ENCODE measurements around the gene OLFML2B.

The OLFML2B gene

DNA sequence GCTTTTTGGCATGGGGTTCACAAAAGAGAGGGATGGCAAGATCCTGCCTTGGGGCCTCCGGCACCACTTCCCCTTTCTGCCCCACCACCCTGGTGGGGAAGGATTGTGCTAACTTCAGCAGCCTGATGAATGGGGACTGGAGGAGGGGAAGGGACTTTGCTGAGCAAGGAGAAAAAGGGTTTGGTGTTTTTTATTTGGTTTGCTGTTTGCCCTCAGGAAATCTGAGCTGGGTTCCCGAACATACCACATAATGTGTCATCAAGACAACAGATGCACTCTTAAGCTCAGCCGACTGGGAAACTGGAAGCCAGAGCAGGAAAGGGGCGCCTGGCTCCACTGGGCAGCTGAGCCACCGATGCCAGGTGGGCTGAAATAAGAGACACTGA is 19.8 kb downstream of the OLFML2B start:
- peak; percentile 30 for DNase-seq

DNA sequence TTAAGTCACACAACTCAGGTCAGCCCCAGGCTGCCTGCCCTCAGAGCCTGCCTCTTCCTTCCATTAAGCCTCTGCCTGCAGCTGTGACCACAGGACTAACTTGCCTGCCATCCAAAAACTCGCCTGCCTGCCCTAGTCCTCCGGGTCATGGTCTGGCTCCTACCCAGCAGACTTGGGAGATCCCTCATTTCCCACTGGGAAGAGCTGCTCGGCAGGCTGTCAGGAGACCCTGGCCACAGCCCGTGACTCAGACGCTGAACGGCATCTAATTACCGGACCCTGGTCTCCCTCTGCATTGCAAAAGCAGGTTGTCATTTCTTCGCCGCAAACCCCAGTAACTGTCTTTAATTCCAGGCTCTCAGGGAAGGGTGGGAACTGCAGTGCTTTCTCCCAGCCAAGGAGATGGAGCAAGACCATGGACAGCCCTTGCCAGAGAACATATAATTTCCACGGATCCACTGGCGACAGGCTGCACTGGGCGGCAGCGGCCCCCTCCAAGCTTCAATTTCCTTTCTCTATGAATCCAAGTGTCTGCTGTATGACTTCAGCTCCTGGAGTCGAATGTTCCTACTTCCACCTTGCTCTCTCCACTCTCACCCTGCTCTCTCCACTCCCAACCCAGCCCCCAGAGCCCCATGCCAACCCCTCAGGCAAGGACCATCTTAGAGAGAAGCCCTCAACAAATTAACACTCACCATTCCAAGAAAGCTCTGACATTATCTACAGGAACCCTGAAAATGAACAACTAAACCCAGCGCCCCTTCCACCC is 20.4 kb downstream of the OLFML2B start:
- DNase-seq, result no peak

DNA sequence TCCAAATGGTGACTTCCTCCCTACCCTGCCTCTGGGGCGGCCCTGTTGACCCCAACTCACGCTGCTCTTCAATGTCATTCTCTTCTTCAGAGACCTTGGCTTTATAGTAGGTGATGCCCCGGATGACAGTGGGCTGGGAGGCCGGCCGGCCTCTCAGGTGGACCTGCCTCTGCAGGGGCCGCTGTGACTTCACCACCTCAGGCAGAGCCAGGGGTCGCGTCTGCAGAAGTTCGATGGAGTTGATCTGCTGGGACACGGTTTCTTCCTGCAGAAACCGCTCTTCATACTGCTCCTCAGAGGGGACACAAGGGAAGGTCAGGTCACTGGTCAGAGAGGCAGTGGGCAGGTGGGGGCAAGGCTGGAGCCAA is 23.6 kb downstream of the OLFML2B start:
- no peak for DNase-seq

DNA sequence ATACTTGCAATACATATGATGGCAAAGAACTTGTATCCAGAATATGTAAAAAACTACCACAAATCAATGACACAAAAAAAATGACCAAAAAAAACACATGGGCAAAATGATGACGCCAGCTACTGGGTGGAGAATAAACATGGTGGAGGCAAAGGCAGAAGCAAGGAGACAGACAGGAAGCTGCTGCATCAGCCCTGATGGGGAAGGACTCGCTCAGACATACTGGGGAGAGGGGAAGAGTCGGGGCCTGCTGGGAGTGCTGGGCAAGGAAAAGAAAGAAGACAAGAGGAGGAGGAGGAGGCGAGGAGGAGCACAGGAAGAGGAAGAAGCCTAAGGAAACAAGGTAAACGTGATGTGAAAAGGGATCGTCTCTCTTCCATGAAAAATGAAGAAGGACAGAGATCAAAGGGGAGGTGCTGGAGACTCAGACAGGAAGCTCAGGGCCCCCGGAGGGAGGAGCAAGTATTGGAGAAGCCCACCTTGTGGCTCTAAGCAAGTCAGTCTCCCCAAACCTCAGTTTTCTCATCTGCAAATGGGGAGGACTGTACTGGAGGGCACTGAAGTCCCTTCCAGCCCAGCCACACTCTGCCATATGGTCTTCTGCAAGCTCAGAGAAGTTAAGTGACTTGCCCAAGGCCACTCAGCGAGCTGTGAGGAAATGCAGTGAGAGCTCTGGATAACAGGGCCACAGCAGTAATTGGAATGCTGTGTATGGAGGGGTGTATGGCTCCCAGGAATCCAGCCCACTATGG is 24.2 kb downstream of the OLFML2B start:
- DNase-seq, result no peak

DNA sequence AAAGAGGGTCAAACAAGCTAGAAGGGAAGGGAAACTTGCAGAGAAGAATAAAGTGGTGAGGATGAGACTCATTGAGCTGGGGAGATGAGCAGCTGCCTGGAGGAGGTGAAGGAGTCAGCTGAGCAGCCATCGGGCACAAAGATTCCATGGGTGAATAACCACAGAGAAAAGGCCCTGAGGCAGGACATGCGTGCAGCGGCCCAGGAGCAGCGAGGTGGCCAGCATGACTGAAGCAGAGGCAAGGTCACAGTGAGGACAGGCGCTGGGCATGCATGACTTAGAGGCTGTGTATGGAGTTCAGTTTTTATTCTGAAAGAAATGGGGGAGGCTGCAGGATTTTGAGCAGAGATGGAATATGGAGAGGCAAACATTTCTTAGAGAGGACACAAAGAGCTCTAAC is 24.9 kb downstream of the OLFML2B start:
- DNase-seq, result no peak

DNA sequence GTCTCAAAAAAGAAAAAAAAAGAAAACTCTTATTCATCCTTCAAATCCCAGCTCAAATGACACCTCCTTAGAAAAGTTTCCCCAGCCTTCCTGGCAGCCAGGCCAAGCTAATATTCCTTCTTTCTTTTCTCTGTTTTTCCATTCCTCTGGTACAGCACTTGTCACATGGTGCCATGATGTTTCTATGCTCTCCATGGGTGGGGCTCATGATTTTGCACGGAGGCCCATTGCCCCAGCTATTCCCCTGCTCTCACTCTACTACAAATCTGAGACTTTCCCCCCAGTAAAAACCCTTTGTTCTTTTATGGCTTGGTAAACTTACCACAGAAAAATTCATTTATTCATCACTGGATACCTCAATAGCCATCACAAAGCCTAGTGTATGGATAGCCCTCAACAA is 26.5 kb downstream of the OLFML2B start:
- no peak for DNase-seq

DNA sequence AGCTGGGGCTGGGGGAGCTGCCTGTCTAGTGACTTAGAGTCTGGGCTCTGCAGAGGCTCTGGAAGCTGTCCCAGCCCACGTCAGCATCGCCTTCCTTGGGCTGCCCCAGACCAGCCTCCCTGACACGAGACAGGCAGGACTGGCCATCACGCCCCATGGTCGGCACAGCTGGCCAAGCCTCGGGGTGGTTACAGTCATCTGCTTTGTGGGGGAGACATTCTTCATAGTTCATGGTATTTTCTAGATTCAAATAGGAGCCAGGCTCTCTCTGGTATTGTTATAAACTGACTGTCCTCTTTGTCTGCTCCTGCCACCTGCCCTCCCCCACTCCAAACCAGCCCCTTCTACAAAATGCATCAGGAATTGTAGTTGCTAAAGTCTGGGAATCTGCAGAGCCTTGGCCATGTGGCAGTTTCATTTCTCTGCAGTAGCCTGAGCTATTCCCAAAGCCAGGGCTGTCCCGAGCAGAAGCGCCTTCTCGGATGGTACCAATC is 29.4 kb downstream of the OLFML2B start:
- DNase-seq, result no peak

DNA sequence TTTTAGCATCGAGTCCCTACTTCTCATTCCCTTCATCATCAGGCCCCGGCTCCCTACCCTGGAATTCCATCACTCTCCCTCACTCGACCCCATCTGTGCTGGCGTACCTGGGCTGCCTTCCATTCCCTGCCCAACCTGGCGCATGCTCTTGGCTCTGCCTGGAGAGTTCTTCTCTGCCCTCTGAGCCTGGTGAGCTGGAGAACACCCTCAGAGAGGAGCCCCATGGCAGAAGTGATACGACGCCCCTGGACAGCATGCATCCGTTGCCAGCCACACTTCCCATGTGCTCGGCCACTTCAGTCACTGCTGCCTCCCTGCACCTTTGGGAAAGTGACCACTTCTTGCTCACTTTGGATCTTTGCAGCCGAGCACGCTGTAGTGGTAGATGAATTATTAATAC is 30.1 kb downstream of the OLFML2B start:
- no peak for DNase-seq

DNA sequence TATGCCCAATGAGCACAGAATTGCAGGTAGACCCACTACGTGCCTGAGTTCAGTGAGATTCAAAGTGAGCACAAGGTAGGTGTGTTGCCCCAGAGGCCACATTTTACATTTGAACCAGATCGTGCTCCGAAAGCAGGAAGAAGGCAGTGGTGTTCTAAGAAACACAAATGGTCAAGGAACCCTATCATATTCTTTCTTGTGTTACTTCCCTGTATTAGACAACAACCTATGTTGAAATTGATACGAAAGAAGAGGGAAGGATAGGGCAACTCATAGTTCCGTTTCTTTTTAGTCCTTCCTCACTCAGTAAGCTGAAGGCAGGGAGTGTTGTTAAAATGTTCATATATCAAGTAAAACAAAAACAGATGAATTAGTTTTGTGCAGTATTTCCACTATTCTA is 33.9 kb downstream of the OLFML2B start:
- peak; percentile 77 for DNase-seq

DNA sequence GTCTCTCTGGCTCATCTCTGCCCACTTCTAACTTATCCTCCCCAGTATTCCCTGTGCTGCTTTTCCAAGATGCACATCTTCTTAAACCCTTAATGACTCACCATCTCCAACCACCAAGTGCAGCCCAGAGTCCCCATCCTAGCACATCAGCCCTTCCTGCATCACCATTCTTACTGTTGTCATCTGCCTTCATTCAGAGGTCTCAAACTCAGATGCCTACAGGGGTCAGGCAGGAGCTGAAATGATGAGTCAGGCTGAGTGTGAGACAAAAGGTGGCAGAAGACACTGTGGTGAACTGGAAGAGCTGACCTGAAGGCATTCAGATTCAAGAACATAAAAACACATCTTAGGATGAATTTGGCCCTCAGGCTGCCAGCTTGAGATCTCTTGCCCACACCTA is 34.6 kb downstream of the OLFML2B start:
- no peak for DNase-seq

DNA sequence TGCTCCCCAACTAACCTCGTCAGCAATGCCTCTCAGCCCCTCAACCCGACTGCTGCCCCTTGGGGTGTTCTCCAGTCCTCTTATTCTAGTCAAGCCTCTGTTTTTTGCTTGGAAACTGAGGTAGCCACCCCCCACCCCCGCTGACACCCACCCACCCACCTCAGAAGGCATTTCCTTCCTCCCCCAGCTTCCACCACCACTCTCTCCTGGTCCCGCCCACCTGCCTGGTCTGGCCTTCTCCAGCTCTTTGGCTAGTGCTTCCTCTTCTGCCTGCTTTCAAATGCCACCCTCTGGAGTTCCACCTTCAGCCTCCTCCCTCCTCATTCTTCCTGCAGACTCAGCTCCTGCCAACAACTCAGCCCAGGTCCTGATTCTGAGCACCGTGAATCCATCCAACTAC is 35.3 kb downstream of the OLFML2B start:
- DNase-seq, result no peak

DNA sequence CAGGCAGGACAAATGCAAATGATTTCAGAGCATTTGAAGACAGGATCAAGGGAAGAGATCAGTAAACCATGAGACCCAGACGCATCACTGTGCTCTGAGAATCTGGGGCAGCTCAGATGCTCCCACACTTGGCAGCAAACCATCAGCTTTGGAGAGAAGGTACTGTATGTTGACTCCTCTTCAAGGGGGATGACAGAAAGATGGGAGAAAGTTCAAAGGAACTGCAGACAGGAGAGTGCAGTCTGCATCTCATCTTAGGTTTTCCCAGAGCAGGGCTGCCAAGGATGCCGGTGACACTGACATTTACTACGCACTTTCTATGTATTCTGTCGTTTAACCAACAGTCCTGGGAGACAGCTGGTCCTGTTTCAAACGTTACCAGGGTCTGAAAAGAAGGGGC is 35.8 kb downstream of the OLFML2B start:
- no peak for DNase-seq

DNA sequence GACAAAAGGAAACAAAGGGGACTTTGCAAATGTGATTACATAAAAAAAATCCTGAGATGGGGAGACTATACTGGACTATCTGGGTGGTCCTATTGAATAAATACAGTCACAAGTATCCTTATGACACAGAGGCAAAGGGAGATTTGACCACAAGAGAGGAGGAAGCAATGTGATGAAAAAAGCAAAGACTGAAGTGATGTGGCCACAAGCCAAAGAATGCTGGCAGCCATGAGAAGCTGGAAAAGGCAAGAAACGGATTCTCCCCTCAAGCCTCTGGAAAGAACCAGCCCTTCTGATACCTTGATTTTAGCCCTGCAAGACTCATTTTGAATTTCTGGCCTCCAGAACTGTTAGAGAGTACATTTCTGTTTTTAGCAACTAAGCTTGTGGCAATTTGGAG is 36.4 kb downstream of the OLFML2B start:
- no peak for DNase-seq

DNA sequence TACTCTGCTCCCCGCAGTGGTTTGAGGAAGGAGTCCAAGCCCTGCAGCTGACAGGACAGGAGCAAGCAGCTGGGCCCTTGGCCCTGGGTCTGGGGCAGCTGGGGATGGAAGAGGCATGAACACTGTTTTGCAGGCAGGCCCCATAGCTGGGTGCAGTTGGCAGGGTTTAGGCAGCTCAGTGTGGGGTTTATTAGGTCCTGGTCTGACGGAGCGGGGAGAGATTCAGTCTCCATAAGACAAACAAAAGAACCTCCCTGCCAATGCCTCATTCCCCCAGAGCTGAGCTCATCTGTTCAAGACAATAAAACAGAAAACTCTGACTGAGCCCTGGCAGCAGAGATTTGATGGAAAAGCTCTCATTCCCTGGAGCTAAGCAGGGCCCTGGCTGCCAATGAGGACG is 37.3 kb downstream of the OLFML2B start:
- DNase-seq, result no peak

DNA sequence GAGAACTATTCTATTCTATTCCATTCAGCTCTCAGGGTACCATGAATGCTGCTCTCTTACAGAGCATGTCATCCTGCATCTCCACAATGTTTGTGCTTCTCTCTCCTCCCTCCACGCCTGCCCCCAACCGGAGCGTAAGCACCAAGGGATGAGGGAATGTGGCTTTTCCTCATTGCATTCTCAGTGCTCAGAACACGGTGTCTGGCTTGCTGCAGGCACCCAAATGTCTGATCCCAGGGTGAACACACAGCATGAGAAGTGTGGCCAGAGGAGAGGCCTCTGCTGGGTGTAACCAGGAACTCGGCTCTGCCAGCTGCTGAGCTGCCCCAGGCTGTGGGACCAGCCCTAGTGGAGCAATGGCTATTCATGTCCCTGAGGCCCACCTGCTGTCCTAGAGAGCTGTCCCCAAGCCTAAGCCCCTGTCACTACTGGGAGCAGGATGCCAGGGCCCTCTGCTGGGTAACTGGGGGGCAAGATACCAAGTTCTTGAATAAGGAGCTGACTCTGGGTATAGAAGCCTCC is 38.3 kb downstream of the OLFML2B start:
- no peak for DNase-seq

DNA sequence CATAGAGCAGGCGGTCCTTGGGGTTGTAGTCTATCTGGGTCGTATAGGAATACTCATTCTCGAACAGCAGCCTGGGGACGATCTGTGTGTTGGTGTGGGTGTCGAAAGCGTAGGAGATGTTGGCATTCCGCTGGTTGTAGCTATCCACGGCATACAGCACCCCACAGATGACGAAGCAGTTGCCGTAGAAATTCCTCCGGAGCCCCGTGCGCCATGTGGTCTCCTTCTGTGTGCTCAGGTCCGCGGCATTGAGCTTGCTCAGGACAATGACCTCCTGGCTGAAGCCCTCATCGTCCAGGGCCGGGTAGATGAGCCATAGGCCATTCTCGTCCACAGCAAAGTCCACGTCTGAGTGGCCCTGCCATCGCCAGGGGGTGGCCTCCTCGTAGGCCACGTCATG is 39.9 kb downstream of the OLFML2B start:
- DNase-seq, result no peak

DNA sequence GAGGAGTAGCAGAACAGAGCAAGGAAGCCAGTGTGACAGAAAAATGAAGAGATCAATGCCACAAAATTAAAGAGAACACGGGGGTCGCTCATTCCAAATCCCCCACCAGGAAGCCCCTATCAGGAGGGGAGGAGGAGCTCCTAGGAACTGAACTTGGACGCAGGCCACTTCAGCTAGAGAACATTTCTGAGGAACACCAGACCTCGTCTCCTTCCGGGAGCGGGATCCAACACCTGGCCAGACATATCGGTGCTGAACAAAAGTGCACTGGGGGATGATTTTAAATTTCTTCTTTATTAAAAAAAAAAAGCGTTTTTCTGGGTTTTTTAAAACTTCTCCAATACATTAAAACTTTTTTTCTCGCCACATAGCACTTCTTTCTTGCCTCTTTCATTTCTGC is 40.8 kb downstream of the OLFML2B start:
- no peak for DNase-seq

DNA sequence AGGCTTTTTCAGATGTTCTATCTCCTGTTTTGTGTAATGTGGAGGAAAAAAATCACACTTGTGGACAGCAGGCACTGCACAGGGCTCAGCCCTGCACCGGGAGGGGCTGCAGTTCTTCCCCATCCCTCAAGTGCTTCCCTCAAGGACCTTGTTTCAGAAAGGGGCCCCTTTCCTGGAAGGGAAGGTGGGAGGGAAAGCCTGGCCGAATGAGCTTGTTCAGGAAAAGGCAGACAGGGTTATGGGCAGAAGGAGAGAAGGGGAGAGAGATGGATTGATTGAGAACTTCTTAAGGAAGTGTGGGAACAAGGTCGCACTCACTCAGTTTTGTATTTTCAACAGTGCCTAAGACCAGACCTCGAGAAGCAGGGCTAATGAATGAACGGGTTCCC is 41.2 kb downstream of the OLFML2B start:
- DNase-seq, result no peak

DNA sequence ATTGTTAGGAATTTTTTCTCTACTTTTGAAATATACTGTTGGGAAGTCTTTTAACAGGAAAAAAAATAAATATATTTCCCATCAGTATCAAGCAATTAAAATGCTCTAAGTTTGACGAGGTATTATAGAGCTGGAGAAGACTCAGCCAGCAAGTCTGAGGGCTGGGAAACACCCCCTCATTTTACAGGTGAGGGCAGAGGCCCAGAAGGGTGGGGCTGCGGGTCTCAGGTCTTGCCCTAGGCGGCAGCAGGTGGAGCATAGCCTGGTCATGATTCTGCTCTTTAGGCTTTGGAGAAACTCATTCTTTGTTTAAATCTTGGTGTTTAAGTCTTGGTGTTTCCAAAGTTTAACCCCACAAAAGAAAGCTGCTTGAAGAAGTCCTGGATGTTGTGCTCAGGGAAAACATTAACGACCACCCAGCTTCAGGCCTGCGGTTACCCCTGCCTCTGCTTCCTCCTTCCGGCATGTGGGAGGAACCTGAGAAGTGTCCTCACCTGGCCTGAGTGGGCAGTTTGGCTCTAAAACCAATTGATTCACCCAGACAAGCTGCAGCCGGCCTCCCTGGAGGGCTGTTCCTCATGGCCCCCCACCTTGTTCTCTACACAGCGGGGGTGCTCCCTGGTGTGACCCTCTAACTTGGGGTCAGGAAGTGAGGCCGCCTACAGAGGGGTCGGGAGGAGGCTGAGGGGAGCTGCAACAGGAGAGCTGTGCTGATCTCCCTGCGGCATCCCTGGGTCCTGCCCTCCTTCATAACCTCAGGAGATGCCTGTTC is 41.7 kb downstream of the OLFML2B start:
- no peak for DNase-seq

DNA sequence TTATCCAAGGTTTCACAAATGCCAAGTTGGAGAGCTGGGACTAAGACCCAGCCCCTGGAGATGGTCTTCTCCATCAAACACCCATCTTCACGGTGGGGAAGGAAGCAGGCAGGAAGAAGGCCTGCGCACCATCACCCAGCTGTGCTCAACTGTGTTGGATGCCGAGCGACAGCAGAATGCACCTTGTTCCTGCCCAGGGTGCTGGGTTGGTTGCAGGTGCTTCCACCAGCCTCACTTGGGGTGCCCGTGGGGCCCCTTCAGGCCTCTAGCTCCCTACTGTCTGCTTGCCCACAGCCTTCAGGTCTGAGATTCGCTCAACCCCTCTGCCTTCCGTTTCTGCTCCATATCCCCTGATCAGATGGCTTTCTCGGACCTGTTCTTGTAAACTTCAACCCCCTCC is 42.5 kb downstream of the OLFML2B start:
- DNase-seq, result no peak

DNA sequence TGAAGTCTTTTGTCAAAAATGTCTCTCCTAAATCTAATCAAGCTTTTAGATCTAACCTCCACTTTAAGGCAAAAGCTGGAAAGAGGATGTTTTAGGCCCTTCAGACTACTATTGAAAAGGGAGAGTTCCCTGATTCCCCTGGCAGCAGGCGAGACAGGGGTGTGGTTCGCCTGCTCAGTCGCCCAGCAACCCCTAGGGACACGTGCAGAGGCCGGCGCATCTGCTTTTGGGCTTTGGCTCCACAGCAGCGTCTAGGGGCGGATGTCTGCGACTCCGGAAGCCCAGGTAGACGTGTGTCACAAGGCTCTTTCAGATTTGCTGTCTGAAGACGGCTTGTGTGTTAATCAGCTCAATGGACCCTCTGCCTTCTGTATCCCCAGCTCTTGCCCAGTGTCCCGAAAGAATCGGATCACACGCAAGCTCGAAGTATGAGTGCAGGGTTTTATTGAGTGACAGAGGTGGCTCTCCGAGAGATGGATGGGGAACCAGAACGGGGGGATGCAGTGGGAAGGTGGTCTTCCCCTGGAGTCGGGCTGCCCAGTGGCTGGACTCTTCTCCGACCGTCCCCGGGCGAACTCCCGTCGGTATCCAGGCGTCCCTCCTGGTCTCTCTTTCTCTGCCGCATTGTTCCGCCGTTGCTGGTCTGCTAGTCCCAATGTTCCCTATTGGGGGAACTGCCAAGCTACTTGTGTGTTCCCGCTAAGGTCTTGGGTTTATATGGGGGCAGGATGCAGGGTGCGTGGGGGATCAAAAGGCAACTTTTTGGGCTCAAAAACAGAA is 45.5 kb downstream of the OLFML2B start:
- DNase-seq, result no peak

DNA sequence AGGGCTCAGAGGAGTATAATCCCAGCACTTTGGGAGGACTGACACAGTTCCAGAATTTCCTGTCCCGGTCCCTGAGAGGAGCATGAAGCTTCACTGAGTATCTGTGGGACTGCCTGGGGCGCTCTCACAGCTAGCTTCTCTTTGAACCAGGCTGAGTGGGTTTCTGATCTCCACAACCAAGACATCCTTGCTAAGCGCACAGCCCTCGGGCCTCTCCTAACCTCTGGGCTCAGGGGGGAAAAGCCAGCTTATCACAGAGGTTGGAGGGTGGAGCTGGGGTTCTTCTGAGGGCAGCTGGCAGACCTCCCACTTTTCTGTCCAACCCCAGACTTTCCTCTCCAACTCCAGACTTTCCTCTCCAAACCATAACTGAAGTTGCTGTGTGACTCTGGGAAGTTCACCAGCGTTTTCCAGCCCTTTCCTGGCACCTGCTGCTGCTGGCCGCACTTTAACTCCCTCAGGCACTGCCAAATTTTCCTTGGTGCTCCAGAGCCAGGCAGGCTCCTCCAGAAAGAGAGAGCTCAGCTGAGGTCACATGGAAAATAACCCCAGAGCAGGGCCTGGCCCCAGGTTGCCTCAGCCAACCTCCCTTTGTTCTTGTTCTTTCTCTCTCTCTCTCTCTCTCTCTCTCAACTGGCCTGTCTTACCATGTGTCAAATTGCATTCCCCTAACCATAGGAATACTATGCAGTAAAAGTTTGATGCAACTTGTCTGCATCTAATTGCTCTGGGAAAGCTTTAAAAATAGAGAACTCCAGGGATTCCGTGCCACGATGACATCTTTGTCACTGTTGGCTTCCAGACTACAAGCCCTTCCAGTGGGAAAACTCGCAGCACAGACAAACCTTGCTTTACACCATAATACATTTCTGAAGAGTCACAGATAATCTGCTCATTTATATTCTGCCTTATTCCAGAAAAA is 49.5 kb downstream of the OLFML2B start:
- no peak for DNase-seq
